ENCODE results near the gene MIA.

DNA sequence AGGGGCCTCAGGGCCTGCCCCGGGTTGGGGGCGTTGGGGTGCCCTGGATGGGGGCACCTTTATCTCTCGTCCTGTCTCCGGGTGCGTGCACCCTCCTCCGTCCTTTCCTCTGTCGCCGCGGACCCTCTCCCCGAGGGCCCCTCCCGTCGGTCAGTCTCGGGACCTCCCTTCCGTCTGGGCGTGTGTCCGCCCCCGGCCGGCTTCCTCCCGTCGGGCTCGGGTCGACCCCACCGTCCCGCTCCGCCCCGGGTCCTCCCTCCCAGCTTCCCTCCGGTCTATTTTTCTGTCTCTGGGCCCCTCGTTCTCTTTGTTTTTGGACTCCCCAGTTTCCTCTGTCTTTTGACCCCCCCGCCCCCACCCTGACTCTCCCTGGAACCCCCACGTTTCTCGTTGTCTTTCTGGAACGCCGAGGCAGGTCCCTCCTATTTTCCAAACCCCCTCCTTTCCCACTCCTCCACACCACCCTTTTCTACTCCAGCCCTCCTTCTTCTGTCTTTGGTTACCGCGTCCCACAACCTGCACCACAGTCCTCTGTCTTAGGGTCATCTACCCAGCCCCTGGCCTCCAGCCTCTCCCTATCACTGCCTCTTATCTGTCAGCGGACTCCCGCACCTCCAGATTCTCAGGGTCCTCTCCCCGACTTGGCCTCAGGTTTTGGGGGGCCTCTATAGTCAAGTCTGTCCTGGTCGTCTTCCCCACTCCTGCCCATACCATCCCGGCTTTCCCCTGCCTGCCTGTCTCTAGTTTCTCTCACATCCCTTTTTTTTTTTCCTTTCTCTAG lies 24.4 kb downstream of the MIA start:
- no peak for TF ChIP-seq POLR2A (IDR thresholded peaks at IDR 0.05)
- TF ChIP-seq, protein P1, sequence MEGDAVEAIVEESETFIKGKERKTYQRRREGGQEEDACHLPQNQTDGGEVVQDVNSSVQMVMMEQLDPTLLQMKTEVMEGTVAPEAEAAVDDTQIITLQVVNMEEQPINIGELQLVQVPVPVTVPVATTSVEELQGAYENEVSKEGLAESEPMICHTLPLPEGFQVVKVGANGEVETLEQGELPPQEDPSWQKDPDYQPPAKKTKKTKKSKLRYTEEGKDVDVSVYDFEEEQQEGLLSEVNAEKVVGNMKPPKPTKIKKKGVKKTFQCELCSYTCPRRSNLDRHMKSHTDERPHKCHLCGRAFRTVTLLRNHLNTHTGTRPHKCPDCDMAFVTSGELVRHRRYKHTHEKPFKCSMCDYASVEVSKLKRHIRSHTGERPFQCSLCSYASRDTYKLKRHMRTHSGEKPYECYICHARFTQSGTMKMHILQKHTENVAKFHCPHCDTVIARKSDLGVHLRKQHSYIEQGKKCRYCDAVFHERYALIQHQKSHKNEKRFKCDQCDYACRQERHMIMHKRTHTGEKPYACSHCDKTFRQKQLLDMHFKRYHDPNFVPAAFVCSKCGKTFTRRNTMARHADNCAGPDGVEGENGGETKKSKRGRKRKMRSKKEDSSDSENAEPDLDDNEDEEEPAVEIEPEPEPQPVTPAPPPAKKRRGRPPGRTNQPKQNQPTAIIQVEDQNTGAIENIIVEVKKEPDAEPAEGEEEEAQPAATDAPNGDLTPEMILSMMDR (IDR thresholded peaks at IDR 0.05), result no peak

All from adrenal gland (tissue), 5 donors.